SK-MEL-5 (cell line): ENCODE measurements around the gene NLGN1. TPM values are rescaled to one million over a fixed set of nuclear protein-coding genes. Genes with fewer than 3 reads are reported as not detected.

Source experiments
- DNase-seq: peaks from one replicate; pipeline ENCODE4 v3.0.0-alpha.2; 2016; ENCODE audit warnings: low read depth, low spot score
- in situ Hi-C: cut with HindIII; loops from 2 replicates; pipeline ENCODE4 v1.10.0; 2016; ENCODE audit warnings: low sequenced_read_pairs, high pct_unique_total_duplicates, low pct_unique_long_range_greater_than_20kb
- total RNA-seq: library from RNA; depleted of rRNA; stranded (reverse); fragments of >200 nt; shearing (Covaris generic); gene quantifications from 2 replicates; pipeline ENCODE4 v1.2.3, GENCODE V29; 2014

The NLGN1 gene
- total RNA-seq, 1 experiment from 2014 or later = 35.2 TPM

DNA sequence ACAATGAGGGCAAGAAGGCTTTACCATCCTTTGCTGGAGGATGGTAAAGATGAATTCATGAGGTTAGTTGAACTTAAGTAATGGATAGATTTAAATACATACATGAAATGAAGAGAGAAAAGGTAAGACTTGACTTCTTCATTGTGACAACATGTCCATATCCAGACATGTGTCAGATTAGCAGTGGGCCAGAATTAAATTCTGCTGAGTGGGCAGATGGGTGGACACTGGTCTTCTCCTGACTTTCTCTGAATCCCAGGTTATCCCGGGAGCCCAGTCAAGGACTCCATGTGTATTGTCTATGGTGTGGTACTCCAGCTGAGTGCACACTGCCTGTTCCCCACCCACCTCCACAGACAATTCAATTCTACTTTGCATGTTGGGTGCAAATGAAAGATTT is 603.1 kb downstream of the NLGN1 start:
- DNase-seq = no peak
- in situ Hi-C loops = no loop called here

DNA sequence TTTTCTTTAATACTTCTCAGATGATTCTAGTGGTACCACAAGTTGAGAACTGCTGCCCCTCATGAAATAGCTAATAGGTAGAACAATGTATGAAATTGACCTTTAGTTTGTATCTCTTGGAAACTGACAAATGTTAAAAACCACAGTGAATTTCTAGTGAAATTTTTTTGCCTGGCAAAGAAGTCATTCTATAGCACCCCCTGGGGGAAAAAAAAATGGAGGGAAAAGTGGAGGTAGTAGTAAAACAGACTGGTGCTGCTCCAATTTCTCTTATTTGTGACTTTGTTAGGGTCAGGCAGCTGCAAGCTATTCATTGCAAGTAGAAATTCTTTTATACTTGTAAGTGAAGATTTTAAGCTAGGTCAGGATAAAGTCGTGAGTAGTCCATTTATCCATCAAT is 605.0 kb downstream of the NLGN1 start:
- peak; percentile 25 for DNase-seq
- in situ Hi-C loops = no loop called here

DNA sequence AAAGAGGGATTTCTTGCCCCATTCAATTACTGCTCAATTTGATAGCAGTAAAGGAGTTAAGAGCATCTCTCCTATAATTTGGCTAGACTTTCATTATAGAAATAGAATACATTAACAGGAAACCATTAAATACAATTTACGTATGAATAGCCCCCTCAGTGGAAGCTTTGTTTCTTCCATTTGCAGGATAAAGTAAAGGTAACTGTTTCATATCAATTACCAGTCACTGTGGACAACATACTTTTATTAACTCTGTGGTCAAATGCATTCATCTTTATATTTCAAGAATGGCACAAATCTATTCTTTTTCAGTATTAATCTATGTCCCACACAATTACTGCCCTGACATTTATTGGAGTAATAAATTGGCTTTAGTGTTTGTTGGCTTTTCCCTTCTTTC is 613.4 kb downstream of the NLGN1 start:
- no peak for DNase-seq
- in situ Hi-C loops = no loop called here

DNA sequence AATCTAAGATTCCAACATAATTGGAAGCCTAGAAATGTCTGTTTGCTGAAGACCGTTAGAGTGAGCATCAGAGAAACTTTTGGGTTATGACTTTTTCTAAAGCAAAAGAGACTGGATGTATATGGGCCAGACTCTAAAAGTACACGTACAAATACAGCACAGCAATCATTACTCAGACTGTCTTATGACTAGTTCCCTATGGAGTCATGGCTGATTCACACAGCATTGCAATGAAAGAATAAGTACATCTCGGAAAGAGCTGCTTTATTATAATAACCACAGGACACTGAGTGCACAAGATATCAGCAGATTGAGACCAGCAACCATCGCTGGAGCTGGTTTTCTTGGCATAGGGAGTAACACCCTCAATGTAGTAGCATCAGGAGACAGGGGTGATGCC is 618.6 kb downstream of the NLGN1 start:
- peak; percentile 33 for DNase-seq

DNA sequence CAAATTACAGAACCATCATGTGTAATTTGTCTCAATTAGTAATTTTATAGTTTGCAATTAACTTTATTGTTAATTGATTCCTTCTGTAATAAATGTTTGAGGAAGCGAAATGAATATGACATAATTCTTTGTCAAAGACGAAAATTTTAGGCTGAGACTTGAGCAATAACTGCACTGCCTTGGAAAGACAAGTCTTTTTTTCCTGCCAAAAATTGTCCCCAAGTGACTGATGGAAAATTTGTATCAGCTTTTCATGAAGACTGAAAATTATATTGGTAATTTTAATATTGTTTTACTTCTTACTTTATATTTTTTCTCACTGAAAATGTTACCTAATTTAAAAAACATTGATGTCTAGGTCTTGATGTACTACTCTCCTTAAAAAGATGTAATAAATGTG is 622.6 kb downstream of the NLGN1 start:
- DNase-seq = no peak
- in situ Hi-C loops = no loop called here

More for the DNA sequence above, 618.6 kb downstream of the NLGN1 start:
- in situ Hi-C loops = no loop called here

DNA sequence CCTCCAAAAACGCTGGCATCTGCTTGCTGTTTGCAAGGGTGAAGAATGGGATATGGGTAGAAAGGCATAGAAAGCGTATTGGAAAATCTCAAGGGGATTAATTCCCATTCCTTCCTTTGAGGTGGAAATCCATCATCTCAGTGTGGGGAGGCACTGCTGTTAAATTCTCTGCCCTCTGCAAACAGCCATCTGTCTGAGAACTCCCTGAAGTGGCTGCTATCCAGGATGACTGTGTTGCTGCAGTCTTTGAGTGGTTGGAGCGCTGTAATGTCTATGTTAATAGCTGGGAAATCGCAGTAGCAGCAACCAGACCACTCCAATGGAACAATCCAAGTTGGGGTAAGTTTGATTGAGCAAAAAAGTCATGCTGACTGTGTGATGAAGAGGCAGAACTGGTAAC is 625.9 kb downstream of the NLGN1 start:
- no peak for DNase-seq
- in situ Hi-C loops = no loop called here

DNA sequence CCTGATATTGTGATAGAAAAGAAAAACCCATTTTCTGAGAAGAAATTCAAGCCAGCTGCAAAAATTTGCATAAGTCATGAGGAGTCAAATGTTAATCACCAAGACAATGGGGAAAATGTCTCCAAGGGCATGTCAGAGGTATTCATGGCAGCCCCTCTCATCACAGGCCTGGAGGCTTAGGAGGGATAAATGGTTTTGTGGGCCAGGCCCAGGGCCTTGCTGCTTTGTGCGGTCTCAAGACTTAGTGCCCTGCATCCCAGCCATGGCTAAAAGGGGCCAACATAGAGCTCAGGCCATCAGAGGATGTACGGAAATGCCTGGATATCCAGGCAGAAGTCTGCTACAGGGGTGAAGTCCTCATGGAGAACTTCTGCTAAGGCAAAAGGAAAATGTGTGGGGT is 631.1 kb downstream of the NLGN1 start:
- in situ Hi-C loops = no loop called here
- no peak for DNase-seq

DNA sequence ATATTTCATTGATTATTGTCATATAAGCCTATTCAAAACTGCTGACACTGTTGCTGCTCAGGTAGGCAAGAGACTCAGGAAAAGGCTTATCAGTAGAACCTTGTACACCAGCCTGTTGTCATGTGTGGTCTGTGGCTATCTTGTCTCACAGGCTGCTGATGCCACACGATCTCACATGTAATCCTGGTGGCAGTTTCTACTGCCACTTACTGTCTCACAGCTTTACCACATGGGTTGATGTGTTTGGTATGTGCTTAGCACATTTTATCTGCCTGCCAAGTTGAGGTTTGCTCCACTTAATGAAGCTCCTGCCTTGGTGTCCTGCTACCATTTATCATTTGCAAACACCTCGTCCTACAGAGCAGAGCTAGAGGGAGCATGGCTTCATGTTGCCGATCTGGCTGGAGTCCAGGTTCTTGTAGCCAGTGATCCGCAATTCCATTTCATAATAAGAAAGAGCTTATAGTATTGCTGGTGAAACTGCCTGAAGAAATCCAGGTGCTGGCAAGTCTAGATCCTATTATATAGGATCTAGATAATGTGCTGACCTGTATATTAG is 637.9 kb downstream of the NLGN1 start:
- no peak for DNase-seq
- in situ Hi-C loops = no loop called here

DNA sequence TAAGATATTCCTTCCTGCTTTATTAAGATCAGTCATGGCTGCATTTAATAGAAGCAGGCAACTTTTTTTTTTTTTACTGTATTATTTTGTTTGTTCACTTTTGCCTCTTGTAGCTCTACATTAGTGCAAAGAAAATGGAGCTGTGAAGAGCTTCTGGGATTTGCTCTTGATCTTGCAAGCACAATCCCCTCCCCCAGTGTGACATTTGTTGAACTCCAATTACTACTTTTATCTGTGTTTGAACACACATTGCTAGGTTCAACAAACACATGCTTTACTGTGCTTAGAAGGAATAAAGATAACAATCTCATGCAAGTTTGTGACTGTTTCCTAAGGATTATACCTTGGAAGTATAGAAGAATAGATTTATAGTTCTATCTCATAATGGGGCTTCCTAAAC is 648.8 kb downstream of the NLGN1 start:
- in situ Hi-C loops = no loop called here
- no peak for DNase-seq

DNA sequence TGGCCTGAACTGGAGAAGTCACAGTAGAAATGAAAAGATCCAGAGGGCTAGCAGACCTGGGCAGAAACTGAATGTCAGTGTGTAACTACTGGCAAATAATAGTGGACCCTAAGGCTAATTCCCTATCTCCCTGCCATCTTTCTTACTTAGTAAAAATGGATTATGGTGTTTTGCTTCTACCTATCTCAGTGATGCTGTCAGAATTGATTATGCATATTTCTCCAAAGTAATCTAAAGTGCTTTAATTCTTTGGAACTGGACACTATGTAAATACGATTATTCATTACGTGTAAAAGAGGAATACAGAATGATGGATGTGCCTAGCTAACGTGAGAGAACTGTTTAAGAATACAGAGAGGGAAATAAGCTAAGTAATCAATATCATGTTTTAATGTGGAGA is 651.9 kb downstream of the NLGN1 start:
- in situ Hi-C loops = no loop called here

DNA sequence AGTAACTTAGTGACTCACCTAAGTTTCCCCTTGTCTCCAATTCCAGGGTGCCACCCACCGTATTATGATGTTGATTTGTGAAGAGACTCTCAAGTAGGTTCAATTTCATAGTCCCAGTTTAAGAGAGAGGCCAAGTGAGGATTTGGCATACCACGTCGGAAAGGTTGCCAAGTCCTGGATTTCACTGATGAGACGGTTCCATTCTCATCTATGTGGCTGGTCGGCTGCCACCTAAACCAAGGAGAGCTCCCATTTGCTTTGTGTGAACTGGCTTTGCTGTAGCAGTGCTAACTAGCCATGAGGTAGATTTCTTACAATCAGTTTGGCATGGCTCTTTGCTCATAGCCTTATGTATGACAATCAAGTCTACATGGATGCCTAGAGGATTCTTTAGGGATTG is 653.6 kb downstream of the NLGN1 start:
- in situ Hi-C loops = no loop called here

More for the DNA sequence above, 651.9 kb downstream of the NLGN1 start:
- no peak for DNase-seq

DNA sequence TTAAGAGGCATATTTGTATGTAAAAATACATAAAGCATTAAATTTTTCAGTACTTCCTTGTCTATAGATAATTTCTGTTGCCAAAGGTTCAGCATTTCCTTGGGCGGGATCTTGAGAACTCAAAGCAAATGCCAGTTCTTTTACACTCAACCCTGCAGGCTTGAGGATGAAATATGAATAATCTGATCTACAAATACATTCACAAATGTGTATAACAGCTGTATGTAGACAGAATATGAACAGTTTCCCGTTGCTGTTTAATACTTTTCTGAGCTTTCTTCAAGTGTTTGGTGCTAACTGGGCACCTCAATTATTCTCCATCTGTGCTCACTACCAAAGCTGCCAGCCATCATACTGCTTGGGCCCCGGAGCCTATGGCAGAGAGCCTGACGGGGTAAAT is 661.3 kb downstream of the NLGN1 start:
- DNase-seq = no peak
- in situ Hi-C loops = no loop called here

More for the DNA sequence above, 653.6 kb downstream of the NLGN1 start:
- no peak for DNase-seq

DNA sequence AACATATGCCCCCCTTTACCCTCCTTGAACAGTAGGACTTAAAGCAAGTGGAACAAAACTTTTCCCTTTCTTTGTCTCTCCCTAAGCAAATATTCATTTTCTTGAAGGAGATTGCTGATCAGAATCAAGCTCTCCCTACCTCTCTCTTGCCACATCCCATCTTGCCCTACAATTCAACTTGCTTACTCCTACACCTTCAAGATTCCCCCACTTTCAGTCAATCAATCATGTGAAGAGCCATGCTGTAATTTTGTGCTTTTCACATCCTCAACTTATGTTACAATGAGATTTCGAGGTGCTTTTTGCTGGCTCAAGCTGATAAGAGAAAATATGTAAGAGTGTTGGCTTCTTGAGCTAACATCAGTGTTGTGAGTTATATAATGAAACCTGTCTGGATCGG is 662.9 kb downstream of the NLGN1 start:
- in situ Hi-C loops = no loop called here
- no peak for DNase-seq

DNA sequence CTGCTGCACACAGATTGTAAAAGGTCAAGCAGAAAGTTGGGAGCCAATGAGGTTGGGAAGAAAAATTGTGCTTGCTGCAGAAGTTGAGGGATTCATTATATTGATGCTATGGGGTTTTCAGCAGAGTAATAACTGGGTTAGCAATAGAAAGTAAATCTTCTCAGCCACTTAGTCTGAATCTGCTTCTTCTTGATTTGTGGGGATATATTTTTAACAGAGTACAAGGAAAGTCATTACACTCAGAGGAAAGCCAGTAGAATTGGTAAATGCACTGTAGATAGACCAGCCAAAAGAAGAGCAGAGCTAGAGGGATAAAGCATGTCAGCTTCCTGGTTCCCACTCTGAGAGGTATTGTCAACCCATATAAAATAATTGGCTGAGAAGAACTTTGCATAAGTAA is 663.6 kb downstream of the NLGN1 start:
- in situ Hi-C loops = no loop called here
- DNase-seq = no peak

DNA sequence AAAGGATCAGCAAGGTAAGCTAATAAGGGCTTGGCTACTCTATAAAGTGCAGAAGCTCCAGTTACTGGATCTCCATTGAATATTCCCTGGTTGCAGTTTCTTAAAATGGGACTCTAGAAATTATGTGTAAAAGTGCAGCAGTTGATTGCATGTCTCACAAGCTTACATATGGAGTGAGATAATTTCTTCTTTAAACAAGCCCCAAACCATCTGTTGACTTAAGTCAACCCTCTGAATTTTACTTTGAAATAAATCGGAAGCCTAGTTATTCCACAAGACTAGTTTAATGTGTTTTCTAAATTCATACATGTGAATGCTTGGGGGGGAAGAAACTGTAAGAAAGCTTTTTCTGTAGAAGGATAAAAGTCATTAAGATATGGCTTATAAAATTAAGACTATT is 664.2 kb downstream of the NLGN1 start:
- DNase-seq = no peak
- in situ Hi-C loops = no loop called here

DNA sequence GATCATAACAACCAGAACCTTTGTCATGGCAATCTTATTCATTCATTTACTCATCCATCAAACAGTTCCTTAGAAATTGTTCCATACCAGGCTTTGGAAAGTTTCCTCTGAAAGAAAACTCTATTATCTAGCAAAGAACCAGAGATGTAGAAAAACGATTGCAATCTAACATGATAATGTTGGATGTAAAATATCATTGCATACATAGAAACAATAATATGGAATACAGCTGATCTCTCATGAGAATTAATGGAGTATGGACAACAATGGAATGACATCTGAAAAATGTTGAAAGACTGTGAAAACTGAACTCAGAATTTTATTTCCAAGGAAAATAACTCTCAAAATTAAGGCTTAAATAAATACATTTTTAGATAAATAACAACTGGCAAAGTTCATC is 665.4 kb downstream of the NLGN1 start:
- in situ Hi-C loops = no loop called here
- peak; percentile 5 for DNase-seq

DNA sequence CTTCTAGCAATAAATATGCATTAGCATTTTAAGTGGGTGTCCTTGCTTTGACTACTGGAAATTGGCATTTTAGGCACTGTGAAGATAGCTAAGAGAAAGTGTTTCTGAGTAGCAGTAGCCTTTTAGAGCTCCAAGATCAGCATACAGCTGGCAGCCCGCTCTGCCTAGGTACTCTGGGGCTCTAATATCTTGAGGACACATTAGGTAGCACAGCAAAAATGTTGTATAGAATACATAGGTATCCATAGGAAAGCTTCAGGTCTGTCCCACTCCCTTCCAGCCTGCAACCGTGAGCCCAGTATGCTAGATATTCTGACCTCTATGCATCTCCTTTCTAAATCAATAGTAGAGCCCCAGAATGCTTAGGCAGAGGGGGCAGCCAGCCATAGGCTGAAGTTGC is 670.5 kb downstream of the NLGN1 start:
- DNase-seq = no peak
- in situ Hi-C loops = no loop called here

DNA sequence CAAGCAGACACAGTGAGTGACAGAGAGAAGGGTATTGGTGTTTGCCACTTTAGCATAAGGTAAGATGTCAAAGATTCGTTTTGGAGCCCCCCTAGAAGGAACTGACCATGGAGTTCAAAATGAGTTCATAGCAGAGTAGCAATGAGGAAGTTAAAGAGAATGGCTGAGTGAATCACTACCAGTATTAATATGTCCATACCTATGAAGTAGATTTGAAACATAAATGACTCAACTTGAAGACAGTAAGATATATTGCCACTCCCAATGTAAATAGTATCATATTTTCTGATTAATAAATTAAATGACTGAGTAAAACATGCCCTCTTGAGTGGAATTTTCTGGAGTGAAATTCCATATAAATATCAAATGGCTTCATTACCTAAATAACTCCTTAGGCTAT is 675.1 kb downstream of the NLGN1 start:
- no peak for DNase-seq
- in situ Hi-C loops = no loop called here

DNA sequence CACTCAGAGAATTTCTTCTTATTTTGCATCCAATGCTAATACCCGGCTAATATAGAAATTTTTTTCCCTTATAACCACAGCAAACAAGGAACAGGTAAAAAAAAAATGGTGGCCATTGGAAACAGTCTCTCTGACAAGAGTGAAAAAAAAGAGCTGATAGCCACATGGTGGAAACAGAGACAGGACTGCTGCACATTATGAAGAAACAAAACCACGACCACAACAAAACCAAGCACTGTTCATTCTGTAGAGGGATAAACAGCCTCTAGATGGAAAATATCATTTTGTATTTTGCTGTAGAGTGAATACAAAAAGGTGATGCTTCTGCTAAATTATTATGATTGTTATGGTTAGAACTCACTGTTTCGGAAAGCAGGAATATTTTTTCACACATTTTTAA is 686.2 kb downstream of the NLGN1 start:
- in situ Hi-C loops = no loop called here
- DNase-seq = peak; percentile 75

DNA sequence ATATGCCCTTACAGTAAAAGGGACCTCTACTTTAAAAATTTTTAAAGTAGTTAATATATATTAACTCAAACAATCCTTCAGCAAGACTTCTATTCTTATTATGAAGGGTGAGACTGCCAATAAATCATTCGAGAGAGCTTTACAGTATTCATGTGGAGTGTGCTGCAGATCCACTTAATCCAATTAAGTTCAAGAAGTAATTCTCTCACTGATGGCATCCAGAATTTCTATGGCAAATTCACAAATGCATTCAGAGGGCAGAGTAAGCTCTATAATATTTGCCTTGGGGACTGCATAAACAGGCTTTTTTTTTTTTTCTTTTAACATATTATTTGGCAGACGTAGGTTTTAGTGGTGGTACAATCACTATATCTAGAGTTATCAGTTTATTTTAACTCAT is 692.0 kb downstream of the NLGN1 start:
- in situ Hi-C loops = no loop called here
- no peak for DNase-seq
